CD1c-positive myeloid dendritic cell (primary cell): ENCODE data around the gene U2AF1.
"Not testable (repeated sequence)": the region's sequence is repeated elsewhere in the genome, so short reads cannot be mapped to it uniquely, and the experiment has no call there.

ENCODE experiments used
- DNase-seq: peaks from one replicate; pipeline ENCODE4 v3.0.0-alpha.2; 2016; ENCODE audit errors: extremely low spot score

The U2AF1 gene, protein sequence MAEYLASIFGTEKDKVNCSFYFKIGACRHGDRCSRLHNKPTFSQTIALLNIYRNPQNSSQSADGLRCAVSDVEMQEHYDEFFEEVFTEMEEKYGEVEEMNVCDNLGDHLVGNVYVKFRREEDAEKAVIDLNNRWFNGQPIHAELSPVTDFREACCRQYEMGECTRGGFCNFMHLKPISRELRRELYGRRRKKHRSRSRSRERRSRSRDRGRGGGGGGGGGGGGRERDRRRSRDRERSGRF

DNA sequence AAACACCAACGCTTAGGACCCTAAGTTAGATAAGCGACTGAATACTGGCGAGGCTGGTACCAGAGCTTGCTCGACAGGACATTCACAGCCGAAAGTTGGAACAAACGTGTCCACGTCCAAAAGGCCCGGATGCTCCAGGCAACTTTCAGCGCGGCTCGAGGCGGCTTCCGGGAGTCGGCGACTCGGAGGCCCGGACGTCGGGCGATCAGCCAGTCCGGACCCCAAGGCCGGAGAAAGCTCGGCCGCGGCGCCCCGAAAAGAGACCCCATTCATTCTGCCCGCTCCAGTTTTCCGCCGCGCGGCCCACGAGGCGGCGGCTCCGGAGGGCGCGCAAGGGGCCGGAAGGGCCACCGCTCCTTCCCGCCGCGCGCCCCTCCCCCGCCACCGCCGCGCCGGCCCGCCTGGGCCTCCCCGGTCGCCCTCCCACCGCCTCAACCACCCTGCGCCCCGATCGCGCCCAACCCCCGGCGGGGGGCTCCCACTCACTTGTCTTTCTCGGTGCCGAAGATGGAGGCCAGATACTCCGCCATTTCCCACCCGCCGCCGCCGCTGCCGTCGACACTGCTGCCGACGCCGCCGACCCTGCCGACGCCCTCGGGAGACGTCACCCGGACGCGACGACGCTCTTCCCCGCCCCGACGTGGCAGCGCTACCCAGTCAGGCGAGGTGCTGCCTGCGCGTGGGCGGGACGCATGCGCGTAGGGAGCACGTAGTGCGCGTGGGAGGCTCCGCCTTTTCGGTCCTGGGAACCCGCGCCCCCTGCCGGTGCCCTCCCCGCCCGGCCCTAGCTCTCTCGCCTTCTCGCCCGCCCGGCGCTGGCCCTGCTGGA, at the start of gene U2AF1:
Gene U2AF1 (minus strand): TSS at position 606 of the 829 bp plus-strand sequence. CDS start 76 bp downstream, at position 530.
- not testable (repeated sequence) for DNase-seq

DNA sequence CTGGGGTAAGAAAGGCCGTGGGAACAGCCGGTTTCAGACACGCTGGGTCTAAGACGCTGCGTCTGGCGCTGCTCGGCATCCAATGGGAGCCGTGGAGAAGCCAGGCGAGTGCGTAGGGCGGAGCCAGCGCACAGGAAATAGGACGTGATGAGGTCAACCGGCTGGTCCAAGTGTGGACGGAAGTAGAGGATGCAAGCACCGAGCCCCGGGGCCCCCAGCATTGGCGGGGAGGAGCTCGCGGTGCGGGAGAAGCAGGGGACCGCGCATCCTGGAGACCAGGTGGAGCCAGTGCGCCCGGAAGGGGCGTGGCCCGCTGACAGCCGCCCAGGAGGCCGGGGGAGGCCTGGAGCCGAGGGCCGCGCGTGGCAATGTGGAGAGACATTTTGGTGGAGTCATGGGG, 46.2 kb upstream of the U2AF1 start:
- DNase-seq = not testable (repeated sequence)

- not testable (repeated sequence) for DNase-seq
These were observed 42.0 kb upstream of the U2AF1 start for GRCh38 chr21:43149344-43149743.

GRCh38 chr21:43147999-43148398, 40.6 kb upstream of the U2AF1 start:
- DNase-seq = not testable (repeated sequence)

DNA sequence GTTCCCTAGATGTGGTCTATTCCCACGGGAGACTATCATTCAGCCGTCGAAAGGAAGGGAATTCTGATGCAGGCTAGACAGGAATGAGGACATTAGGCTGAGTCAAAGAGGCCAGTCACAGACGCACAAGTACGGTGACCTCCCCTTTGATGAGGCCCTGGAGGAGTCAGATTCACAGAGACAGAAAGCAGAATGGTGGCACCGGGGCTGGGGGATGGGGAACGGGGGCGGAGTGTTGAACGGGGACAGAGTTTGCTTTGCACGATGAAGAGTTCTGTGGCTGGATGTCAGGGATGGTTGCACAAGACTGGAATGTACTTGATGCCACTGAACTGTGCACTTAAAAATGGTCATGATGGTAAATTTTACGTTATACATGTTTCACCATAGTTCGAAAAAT, 39.3 kb upstream of the U2AF1 start:
- not testable (repeated sequence) for DNase-seq

- DNase-seq = not testable (repeated sequence)
These were observed 34.0 kb upstream of the U2AF1 start for GRCh38 chr21:43141407-43141806.

DNA sequence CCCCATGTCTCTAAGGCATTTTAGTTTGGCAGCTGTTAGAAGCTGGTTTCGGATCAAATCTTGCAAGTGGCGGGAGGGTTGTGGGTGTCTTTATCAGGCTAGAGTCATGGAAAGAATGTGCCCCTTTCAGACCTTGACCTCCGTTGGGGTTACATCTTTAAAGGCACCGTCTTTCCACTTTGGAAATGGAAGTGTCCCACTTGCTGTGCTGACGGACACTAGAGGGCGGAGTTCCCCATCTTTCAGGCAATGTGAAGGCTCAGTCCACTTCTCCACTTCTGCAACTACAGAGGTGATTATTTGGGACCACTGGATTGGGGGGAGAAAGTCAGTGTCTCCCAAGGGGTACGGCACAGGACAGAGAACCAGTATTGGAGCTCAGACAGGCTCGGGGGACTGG, 31.6 kb upstream of the U2AF1 start:
- DNase-seq = not testable (repeated sequence)

DNA sequence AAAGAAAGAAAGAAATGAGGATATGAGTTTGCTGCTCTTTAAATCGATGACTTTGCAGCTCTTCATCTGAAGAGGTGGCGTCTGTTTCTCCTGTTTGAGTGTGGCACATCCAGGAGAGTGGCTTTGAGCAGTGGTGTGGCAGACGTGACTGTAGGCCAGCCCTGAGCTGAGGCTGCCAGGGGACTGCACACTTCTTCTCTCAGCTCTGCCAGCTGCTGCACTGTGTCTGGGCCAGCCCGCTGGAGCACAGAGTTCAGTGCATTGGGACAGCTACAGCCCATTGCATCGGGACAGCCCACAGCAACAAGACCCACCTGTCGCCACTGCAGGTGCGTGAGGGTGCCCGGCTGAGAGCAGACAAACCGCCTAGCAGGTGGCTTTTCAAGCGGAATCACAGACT, 27.1 kb upstream of the U2AF1 start:
- not testable (repeated sequence) for DNase-seq

DNA sequence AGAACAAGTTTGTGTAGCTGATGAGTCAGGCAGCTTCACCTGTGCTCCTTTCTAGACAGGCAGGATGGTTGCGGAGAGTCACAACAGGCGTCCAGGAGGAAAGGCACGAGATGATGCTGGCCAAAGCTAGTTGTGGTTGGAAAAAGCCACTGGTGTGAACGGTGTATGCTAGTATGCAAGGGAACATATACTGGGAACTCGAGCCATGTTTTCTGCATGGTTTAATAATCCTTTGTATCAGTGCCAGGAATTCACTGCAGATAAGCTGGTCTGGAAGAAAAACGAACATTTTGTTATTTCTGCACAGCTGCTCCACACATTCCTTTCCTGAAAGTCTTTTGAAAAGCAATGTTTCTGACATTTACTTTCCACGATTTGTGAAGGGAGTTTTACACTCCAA, 22.7 kb upstream of the U2AF1 start:
- not testable (repeated sequence) for DNase-seq

DNA sequence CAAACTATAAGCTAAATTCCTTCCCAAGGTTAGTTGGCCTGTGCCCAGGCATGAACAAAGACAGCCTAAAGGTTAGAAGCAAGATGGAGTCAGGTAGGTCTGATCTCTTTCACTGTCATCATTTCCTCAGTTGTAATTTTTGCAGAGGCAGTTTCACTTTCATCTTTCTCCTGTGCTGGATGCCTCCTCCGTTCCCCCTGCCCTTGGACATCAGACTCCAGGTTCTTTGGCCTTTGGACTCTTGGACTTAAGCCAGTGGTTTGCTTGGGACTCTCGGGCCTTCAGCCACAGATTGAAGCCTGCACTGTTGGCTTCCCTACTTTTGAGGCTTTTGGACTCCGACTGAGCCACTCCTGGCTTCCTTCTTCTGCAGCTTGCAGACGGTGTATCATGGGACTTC, 8.6 kb upstream of the U2AF1 start:
- not testable (repeated sequence) for DNase-seq

DNA sequence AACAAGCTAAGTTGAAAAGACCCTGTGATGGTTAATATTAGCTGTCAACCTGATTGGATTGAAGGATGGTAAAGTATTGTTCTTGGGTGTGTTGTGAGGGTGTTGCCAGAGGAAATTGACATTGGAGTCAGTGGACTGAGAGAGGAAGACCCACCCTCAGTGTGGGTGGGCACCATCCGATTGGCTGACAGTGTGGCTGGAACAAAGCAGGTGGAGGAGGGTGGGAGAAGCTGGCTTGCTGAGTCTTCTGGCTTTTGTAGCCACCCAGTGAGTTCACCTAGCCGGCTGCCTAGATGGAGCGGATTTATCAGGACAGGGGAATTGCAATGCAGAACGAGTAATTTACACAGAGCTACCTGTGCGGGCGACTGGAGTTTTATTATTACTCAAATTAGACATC, 7.1 kb upstream of the U2AF1 start:
- DNase-seq = not testable (repeated sequence)

DNA sequence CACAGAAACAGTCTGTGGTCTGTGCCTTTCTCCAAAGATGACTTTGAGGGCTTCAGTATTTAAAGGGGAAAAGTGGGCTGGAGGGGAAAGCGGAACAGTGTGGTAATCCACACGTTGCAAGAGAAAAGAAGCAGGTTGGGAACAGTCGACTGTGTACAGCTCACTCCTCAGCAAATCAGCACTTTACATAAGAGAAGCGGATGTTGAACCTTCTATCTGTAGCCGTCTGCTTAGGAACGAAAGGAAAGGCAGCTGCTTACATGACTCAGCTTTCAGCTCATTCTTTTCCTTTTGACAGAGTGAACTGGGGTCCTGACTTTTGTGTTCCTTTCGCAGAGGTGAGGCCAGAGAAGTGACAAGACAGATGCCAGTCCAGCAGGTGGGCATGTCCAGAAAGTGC, 1.6 kb upstream of the U2AF1 start:
- not testable (repeated sequence) for DNase-seq

- DNase-seq = not testable (repeated sequence)
These were observed 807 bp upstream of the U2AF1 start for GRCh38 chr21:43108177-43108576.

DNA sequence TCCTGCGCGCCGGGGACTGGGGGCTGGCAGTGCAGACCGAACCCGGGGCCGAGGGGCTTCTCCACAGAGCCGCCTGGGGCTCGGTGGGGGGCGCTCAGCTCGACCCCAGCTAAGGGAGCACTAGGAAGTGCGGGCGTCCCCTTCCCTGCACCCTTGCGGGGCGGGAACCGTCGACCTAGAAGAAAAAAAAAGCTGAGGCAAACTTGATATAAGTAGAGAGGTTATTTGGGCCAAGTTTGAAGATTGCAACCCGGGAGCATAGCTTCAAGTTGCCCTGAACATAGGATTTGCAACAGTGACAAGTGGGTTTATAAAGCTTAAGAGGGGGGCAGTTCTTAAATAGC, 396 bp upstream of the U2AF1 start:
- not testable (repeated sequence) for DNase-seq

GRCh38 chr21:43104642-43105041, 2.7 kb downstream of the U2AF1 start:
- not testable (repeated sequence) for DNase-seq

- DNase-seq = not testable (repeated sequence)
These were observed 5.1 kb downstream of the U2AF1 start for GRCh38 chr21:43102281-43102680.

- DNase-seq = not testable (repeated sequence)
These were observed 5.7 kb downstream of the U2AF1 start for GRCh38 chr21:43101676-43102075.

GRCh38 chr21:43101000-43101399, 6.4 kb downstream of the U2AF1 start:
- not testable (repeated sequence) for DNase-seq

DNA sequence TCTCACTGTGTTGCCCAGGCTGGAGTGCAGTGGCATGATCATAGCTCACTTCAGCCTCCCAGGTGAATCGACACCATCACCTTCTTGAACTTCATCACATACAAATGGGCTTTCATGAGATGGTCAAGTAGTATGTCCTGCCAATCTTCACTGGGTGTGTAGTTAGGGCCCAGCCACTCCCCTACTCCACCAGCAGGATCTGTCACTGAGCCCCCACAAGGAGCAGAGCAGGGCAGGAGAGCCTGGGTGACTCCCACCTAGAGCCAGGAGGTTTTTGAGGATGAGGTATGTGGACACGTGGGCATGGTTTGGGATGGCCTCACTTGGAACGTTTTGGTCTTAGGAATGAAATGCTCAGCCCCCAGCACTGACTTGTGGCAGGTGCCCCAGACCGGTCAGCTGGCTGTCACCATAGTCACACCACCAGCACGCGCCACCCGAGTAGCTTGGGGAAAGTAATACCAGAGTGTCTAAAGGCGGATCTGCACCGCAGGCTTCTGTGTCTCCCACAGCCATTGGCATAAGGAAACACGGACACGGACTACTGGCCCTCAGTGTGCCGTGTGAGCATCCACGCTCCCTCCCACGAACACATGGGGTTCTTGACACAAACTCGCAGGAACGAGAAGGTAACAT, 15.3 kb downstream of the U2AF1 start:
- DNase-seq = not testable (repeated sequence)

DNA sequence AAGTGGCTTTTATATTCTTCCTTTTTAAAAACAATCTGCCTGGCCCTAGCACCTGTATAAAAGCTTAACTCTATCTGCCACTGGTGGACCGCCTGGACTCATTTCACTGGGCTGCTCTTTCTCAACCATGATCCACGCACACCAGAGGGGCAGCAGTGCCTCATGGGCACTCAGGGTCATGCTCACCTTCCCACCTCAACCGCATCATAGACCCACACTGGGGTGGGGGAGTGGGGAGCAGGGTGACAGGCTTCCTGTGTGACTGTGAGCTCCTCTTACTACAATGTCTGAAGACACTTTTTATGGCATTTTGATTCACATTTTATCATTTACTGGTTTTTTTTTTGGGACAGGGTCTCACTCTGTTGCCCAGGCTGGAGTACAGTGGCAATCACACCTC, 16.4 kb downstream of the U2AF1 start:
- not testable (repeated sequence) for DNase-seq

DNA sequence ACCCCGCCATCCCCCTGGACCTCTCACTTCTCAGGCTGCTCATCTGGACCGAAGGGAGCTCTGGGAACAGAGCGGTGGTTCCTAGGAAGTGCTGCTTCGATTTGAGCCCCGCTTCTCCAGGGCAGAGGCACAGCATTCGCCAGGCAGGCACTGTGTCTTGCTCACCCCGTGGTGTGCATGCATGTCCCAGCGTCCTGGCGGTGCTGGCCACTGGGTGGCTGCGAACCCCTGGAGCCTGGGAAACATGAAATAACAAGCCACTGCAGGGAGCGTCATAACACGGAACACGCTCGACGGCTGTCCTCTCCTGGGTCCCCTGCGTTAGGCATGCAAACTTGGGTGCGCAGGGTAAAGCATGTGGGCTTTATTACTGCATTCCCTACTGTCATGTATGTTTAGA, 17.9 kb downstream of the U2AF1 start:
- DNase-seq = not testable (repeated sequence)

GRCh38 chr21:43082587-43083300, 24.6 kb downstream of the U2AF1 start:
- not testable (repeated sequence) for DNase-seq
